GM23338 (cell line): ENCODE results near the gene P2RX7. TPM values are rescaled to one million over a fixed set of nuclear protein-coding genes. Genes with fewer than 3 reads are reported as not detected.

Experiments used
- ATAC-seq: fragments of 200-7000 bp; cut with Tn5 transposase; 3 replicates; pipeline ENCODE4 v1.9.1; 2020
- DNase-seq: peaks from one replicate; pipeline ENCODE4 v3.0.0-alpha.2; 2015; ENCODE audit warnings: low spot score
- H2AFZ ChIP-seq: fragments of 200-600 bp; sonication (generic); 2 replicates; pipeline ENCODE4 v1.8.0; 2016; ENCODE audit warnings: antibody characterized with exemption, mild to moderate bottlenecking, moderate library complexity
- H3F3A ChIP-seq: fragments of 200-600 bp; sonication (generic); replicated peaks from 2 replicates; pipeline ENCODE4 v1.8.0; 2017; ENCODE audit warnings: antibody characterized with exemption, mixed run types, low read depth
- H3K27ac ChIP-seq: fragments of 200-600 bp; sonication (generic); 2 replicates; pipeline ENCODE4 v1.6.1; 2016; ENCODE audit warnings: low read depth
- H3K27me3 ChIP-seq: fragments of 200-600 bp; sonication (generic); 2 replicates; pipeline ENCODE4 v1.8.0; 2016; ENCODE audit warnings: mild to moderate bottlenecking, mixed run types, moderate library complexity; ENCODE audit not compliant: insufficient read depth
- H3K36me3 ChIP-seq: fragments of 200-600 bp; sonication (generic); 2 replicates; pipeline ENCODE4 v1.8.0; 2016; ENCODE audit warnings: mild to moderate bottlenecking; ENCODE audit not compliant: insufficient read depth
- H3K4me1 ChIP-seq: fragments of 200-600 bp; sonication (generic); 2 replicates; pipeline ENCODE4 v1.8.0; 2016; ENCODE audit warnings: mild to moderate bottlenecking, moderate library complexity; ENCODE audit not compliant: insufficient read depth
- H3K4me2 ChIP-seq: fragments of 200-600 bp; sonication (generic); 2 replicates; pipeline ENCODE4 v1.7.1; 2017; ENCODE audit warnings: mixed run types
- H3K4me3 ChIP-seq: fragments of 200-600 bp; sonication (generic); 2 replicates; pipeline ENCODE4 v1.6.1; 2016; ENCODE audit warnings: mixed run types
- H3K79me2 ChIP-seq: fragments of 200-600 bp; sonication (generic); replicated peaks from 2 replicates; pipeline ENCODE4 v1.8.0; 2017; ENCODE audit warnings: mild to moderate bottlenecking; ENCODE audit not compliant: insufficient read depth
- H3K9me2 ChIP-seq: fragments of 200-600 bp; sonication (generic); 2 replicates; pipeline ENCODE4 v1.8.0; 2017; ENCODE audit not compliant: insufficient read depth
- H4K20me1 ChIP-seq: fragments of 200-600 bp; sonication (generic); replicated peaks from 2 replicates; pipeline ENCODE4 v1.8.0; 2017; ENCODE audit warnings: mild to moderate bottlenecking; ENCODE audit not compliant: insufficient read depth
- H3K27ac Mint-ChIP-seq: 2 replicates; pipeline ENCODE4 v1.8.0; 2020; ENCODE audit warnings: inconsistent platforms, mild to moderate bottlenecking, moderate library complexity, mixed read lengths
- H3K27me3 Mint-ChIP-seq: 3 replicates; pipeline ENCODE4 v1.8.0; 2022; ENCODE audit warnings: low read depth, mild to moderate bottlenecking, moderate library complexity, mixed read lengths, inconsistent platforms; ENCODE audit not compliant: insufficient read depth, poor library complexity
- H3K36me3 Mint-ChIP-seq: 3 replicates; pipeline ENCODE4 v1.8.0; 2021; ENCODE audit warnings: low read depth, mild to moderate bottlenecking, inconsistent platforms, moderate library complexity, mixed read lengths
- H3K4me1 Mint-ChIP-seq: 3 replicates; pipeline ENCODE4 v1.8.0; 2020; ENCODE audit warnings: mild to moderate bottlenecking, inconsistent platforms, mixed read lengths
- H3K4me3 Mint-ChIP-seq: 3 replicates; pipeline ENCODE4 v1.8.0; 2021; ENCODE audit warnings: moderate library complexity, mild to moderate bottlenecking, inconsistent platforms, mixed read lengths
- H3K9me3 Mint-ChIP-seq: 3 replicates; pipeline ENCODE4 v1.8.0; 2020; ENCODE audit warnings: moderate library complexity, mild to moderate bottlenecking, inconsistent platforms, mixed read lengths
- CREB1 ChIP-seq: fragments of 250-450 bp; sonication (Bioruptor Pico); IDR thresholded peaks from 2 replicates; pipeline ENCODE4 v1.5.0; 2020; ENCODE audit warnings: low read depth, mild to moderate bottlenecking, moderate library complexity
- EZH2phosphoT487 ChIP-seq: fragments of 200-600 bp; sonication (generic); IDR thresholded peaks from one replicate; pipeline ENCODE4 v1.8.1; 2018; ENCODE audit warnings: antibody characterized with exemption; ENCODE audit not compliant: unreplicated experiment
- JUNB ChIP-seq: IDR thresholded peaks from one replicate; pipeline ENCODE4 v1.6.1; 2016; ENCODE audit warnings: antibody characterized with exemption; ENCODE audit not compliant: unreplicated experiment
- REST ChIP-seq: IDR thresholded peaks from one replicate; pipeline ENCODE4 v1.6.1; 2018; ENCODE audit warnings: antibody characterized with exemption; ENCODE audit not compliant: unreplicated experiment
- STAT1 ChIP-seq: IDR thresholded peaks from one replicate; pipeline ENCODE4 v1.6.1; 2016; ENCODE audit warnings: antibody characterized with exemption; ENCODE audit not compliant: unreplicated experiment
- ZNF114 ChIP-seq: fragments of 250-450 bp; sonication (Bioruptor Pico); IDR thresholded peaks from 2 replicates; pipeline ENCODE4 v1.5.0; 2020; ENCODE audit warnings: mild to moderate bottlenecking, moderate library complexity
- ZNF331 ChIP-seq: fragments of 250-450 bp; sonication (Bioruptor Pico); IDR thresholded peaks from 2 replicates; pipeline ENCODE4 v1.5.0; 2020; ENCODE audit warnings: low read depth, mild to moderate bottlenecking, moderate library complexity
- polyA plus RNA-seq: library from polyadenylated mRNA; unstranded; fragments of >200 nt; fragmentation: Nextera tagmentation; extraction: Ambion mirVana; gene quantifications from 2 replicates; pipeline ENCODE4 v1.2.1, GENCODE V29; 2016
- total RNA-seq: library from RNA; depleted of rRNA; stranded (reverse); fragments of >200 nt; shearing (Covaris generic); gene quantifications from 2 replicates; pipeline ENCODE4 v1.2.3, GENCODE V29; 2014
- TF ChIP-seq, protein P1 (sequence below), 2 experiments: fragments of 200-600 bp in 1 of 2; sonication (generic) in 1 of 2; conservative IDR thresholded peaks; 2 replicates each; pipeline versions ENCODE4 v1.5.1 to v1.6.1; 2016 to 2017; ENCODE audit warnings: antibody characterized with exemption in 2 of 2, low read depth in 2 of 2, mild to moderate bottlenecking in 2 of 2, moderate library complexity in 1 of 2
- TF ChIP-seq, protein P2 (sequence below): fragments of 250-450 bp; sonication (Bioruptor Pico); IDR thresholded peaks from 2 replicates; pipeline ENCODE4 v1.5.0; 2020; ENCODE audit warnings: mild to moderate bottlenecking, moderate library complexity
- TF ChIP-seq, protein P3 (sequence below): IDR thresholded peaks from 2 replicates; pipeline ENCODE4 v1.6.1; 2016; ENCODE audit warnings: antibody characterized with exemption

P2RX7 gene
- total and polyA plus RNA-seq, 2 experiments from 2014 or later, result 0.24 to 0.48 TPM

DNA sequence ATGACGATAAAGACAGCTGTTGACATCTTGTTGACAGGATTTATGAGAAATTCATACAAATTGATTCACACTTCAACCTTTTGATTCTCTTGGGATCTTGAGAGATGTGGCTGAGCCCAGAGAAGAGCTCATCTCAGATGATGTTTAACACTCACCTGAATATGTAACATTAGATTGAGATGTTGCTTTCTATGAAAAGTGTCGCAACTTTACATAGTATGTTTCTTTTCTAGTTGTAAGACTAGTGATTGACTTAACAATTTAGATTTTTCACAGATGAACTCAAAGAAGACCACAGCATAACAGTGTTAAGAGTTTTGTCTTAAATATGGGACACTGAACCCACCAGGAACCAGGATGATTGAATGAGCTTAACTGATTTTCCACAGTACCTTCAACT, 40.6 kb upstream of the P2RX7 start:
- Histone ChIP-seq H3K4me1 (no peaks in the 10 kb centered on the region), H4K20me1 (no peaks in the 10 kb centered on the region), H3K4me3 (no peak overlapping the region), H3K27ac (no peak overlapping the region), H3K27me3 (peaks cover 16% of the 10 kb centered on the region), H2AFZ (no peak overlapping the region), H3K9me2 (no peaks in the 10 kb centered on the region), H3K4me2 (no peak overlapping the region), H3F3A (no peaks in the 10 kb centered on the region), H3K36me3 (no peaks in the 10 kb centered on the region), H3K79me2 (no peaks in the 10 kb centered on the region)
- Mint-ChIP-seq H3K4me3 (no peak overlapping the region), H3K9me3 (peaks cover 6% of the 10 kb centered on the region; the same call in 2 of the 3 replicates), H3K4me1 (peaks cover 16% of the 10 kb centered on the region), H3K27ac (no peak overlapping the region), H3K27me3 (peaks cover 13% of the 10 kb centered on the region), H3K36me3 (no peaks in the 10 kb centered on the region)
- DNase-seq, result no peak
- ATAC-seq, result no peak
- TF ChIP-seq, protein P1, sequence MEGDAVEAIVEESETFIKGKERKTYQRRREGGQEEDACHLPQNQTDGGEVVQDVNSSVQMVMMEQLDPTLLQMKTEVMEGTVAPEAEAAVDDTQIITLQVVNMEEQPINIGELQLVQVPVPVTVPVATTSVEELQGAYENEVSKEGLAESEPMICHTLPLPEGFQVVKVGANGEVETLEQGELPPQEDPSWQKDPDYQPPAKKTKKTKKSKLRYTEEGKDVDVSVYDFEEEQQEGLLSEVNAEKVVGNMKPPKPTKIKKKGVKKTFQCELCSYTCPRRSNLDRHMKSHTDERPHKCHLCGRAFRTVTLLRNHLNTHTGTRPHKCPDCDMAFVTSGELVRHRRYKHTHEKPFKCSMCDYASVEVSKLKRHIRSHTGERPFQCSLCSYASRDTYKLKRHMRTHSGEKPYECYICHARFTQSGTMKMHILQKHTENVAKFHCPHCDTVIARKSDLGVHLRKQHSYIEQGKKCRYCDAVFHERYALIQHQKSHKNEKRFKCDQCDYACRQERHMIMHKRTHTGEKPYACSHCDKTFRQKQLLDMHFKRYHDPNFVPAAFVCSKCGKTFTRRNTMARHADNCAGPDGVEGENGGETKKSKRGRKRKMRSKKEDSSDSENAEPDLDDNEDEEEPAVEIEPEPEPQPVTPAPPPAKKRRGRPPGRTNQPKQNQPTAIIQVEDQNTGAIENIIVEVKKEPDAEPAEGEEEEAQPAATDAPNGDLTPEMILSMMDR (conservative IDR thresholded peaks at IDR 0.05; ENCODE audit: low read depth in 2 of 2), result no peak
- TF ChIP-seq ZNF331 (CRISPR knock-in tag), result no peak
- TF ChIP-seq REST, result no peak
- TF ChIP-seq CREB1 (CRISPR knock-in tag), result no peak
- TF ChIP-seq ZNF114 (CRISPR knock-in tag), result no peak
- TF ChIP-seq, protein P2, sequence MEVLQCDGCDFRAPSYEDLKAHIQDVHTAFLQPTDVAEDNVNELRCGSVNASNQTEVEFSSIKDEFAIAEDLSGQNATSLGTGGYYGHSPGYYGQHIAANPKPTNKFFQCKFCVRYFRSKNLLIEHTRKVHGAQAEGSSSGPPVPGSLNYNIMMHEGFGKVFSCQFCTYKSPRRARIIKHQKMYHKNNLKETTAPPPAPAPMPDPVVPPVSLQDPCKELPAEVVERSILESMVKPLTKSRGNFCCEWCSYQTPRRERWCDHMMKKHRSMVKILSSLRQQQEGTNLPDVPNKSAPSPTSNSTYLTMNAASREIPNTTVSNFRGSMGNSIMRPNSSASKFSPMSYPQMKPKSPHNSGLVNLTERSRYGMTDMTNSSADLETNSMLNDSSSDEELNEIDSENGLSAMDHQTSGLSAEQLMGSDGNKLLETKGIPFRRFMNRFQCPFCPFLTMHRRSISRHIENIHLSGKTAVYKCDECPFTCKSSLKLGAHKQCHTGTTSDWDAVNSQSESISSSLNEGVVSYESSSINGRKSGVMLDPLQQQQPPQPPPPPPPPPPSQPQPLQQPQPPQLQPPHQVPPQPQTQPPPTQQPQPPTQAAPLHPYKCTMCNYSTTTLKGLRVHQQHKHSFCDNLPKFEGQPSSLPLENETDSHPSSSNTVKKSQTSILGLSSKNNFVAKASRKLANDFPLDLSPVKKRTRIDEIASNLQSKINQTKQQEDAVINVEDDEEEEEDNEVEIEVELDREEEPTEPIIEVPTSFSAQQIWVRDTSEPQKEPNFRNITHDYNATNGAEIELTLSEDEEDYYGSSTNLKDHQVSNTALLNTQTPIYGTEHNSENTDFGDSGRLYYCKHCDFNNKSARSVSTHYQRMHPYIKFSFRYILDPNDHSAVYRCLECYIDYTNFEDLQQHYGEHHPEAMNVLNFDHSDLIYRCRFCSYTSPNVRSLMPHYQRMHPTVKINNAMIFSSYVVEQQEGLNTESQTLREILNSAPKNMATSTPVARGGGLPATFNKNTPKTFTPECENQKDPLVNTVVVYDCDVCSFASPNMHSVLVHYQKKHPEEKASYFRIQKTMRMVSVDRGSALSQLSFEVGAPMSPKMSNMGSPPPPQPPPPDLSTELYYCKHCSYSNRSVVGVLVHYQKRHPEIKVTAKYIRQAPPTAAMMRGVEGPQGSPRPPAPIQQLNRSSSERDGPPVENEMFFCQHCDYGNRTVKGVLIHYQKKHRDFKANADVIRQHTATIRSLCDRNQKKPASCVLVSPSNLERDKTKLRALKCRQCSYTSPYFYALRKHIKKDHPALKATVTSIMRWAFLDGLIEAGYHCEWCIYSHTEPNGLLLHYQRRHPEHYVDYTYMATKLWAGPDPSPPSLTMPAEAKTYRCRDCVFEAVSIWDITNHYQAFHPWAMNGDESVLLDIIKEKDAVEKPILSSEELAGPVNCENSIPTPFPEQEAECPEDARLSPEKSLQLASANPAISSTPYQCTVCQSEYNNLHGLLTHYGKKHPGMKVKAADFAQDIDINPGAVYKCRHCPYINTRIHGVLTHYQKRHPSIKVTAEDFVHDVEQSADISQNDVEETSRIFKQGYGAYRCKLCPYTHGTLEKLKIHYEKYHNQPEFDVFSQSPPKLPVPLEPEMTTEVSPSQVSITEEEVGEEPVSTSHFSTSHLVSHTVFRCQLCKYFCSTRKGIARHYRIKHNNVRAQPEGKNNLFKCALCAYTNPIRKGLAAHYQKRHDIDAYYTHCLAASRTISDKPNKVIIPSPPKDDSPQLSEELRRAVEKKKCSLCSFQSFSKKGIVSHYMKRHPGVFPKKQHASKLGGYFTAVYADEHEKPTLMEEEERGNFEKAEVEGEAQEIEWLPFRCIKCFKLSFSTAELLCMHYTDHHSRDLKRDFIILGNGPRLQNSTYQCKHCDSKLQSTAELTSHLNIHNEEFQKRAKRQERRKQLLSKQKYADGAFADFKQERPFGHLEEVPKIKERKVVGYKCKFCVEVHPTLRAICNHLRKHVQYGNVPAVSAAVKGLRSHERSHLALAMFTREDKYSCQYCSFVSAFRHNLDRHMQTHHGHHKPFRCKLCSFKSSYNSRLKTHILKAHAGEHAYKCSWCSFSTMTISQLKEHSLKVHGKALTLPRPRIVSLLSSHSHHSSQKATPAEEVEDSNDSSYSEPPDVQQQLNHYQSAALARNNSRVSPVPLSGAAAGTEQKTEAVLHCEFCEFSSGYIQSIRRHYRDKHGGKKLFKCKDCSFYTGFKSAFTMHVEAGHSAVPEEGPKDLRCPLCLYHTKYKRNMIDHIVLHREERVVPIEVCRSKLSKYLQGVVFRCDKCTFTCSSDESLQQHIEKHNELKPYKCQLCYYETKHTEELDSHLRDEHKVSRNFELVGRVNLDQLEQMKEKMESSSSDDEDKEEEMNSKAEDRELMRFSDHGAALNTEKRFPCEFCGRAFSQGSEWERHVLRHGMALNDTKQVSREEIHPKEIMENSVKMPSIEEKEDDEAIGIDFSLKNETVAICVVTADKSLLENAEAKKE (CRISPR knock-in tag), result no peak
- TF ChIP-seq EZH2phosphoT487, result no peak
- no peak for TF ChIP-seq JUNB
- TF ChIP-seq, protein P3, sequence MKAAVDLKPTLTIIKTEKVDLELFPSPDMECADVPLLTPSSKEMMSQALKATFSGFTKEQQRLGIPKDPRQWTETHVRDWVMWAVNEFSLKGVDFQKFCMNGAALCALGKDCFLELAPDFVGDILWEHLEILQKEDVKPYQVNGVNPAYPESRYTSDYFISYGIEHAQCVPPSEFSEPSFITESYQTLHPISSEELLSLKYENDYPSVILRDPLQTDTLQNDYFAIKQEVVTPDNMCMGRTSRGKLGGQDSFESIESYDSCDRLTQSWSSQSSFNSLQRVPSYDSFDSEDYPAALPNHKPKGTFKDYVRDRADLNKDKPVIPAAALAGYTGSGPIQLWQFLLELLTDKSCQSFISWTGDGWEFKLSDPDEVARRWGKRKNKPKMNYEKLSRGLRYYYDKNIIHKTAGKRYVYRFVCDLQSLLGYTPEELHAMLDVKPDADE, result no peak
- no peak for TF ChIP-seq STAT1
